CD14-positive monocyte (primary cell): ENCODE results near the gene POLG2. TPM values are rescaled to one million over a fixed set of nuclear protein-coding genes. Genes with fewer than 3 reads are reported as not detected.

Experiments
- DNase-seq, 3 donors: peaks; one replicate each; pipeline ENCODE4 v3.0.0-alpha.2; 2011 to 2022
- H2AFZ ChIP-seq: 2 replicates; pipeline ENCODE4 v1.6.0; 2012; ENCODE audit warnings: mild to moderate bottlenecking, low read depth, low read length, inconsistent platforms; ENCODE audit not compliant: insufficient read depth, poor library complexity, severe bottlenecking
- H3K27ac ChIP-seq, 2 donors: 1 replicate in 1 of 2; 2 replicates in 1 of 2; pipeline ENCODE4 v1.5.1; 2012 to 2013; ENCODE audit warnings: low read length in 2 of 2, control low read depth in 1 of 2, inconsistent platforms in 1 of 2, low read depth in 1 of 2, mild to moderate bottlenecking in 1 of 2
- H3K27me3 ChIP-seq, 2 donors: one replicate each; pipeline versions ENCODE4 v1.6.0 to v1.6.1; 2011 to 2013; ENCODE audit warnings: low read length in 2 of 2; ENCODE audit not compliant: control insufficient read depth in 2 of 2, insufficient read depth in 2 of 2
- H3K36me3 ChIP-seq, 2 donors: replicated peaks in 1 of 2; 1 replicate in 1 of 2; 2 replicates in 1 of 2; pipeline versions ENCODE4 v1.5.1 to v1.6.1; 2012 to 2013; ENCODE audit warnings: low read length in 2 of 2, control low read depth in 1 of 2, inconsistent platforms in 1 of 2, mild to moderate bottlenecking in 1 of 2; ENCODE audit not compliant: insufficient read depth in 2 of 2, control insufficient read depth in 1 of 2
- H3K4me1 ChIP-seq, 2 donors: 1 replicate in 1 of 2; 2 replicates in 1 of 2; pipeline versions ENCODE4 v1.5.1 to v1.6.1; 2012 to 2013; ENCODE audit warnings: low read length in 2 of 2, control low read depth in 1 of 2, inconsistent platforms in 1 of 2, mild to moderate bottlenecking in 1 of 2, moderate library complexity in 1 of 2; ENCODE audit not compliant: insufficient read depth in 2 of 2, control insufficient read depth in 1 of 2
- H3K4me2 ChIP-seq: replicated peaks from 2 replicates; pipeline ENCODE3; 2012; ENCODE audit warnings: low read length, moderate library complexity, mild to moderate bottlenecking; ENCODE audit not compliant: poor library complexity, severe bottlenecking; ENCODE audit errors: extremely low read depth
- H3K4me3 ChIP-seq, 3 experiments: fragments of 200-600 bp in 1 of 3; sonication (generic) in 1 of 3; replicated peaks in 1 of 3; 1 replicate in 2 of 3; 2 replicates in 1 of 3; pipeline ENCODE4 v1.5.1; 2011 to 2013; ENCODE audit warnings: low read length in 3 of 3, mild to moderate bottlenecking in 3 of 3, control low read depth in 2 of 3, low read depth in 2 of 3, inconsistent platforms in 1 of 3, moderate library complexity in 1 of 3
- H3K79me2 ChIP-seq: 2 replicates; pipeline ENCODE4 v1.6.0; 2012; ENCODE audit warnings: mild to moderate bottlenecking, control low read depth, inconsistent platforms, low read length, moderate library complexity; ENCODE audit not compliant: insufficient read depth
- H3K9ac ChIP-seq: 2 replicates; pipeline ENCODE4 v1.6.0; 2017; ENCODE audit warnings: low read length, mild to moderate bottlenecking; ENCODE audit not compliant: insufficient read depth, poor library complexity, severe bottlenecking
- H3K9me3 ChIP-seq, 2 donors: replicated peaks in 1 of 2; 1 replicate in 1 of 2; 2 replicates in 1 of 2; pipeline versions ENCODE4 v1.5.1 to v1.6.1; 2012 to 2013; ENCODE audit warnings: low read length in 2 of 2, control low read depth in 1 of 2; ENCODE audit not compliant: control insufficient read depth in 1 of 2, insufficient read depth in 1 of 2
- H4K20me1 ChIP-seq: 2 replicates; pipeline ENCODE4 v1.6.0; 2012; ENCODE audit warnings: mild to moderate bottlenecking, low read length, control low read depth, moderate library complexity; ENCODE audit not compliant: insufficient read depth
- H3K27ac Mint-ChIP-seq, 7 donors: one replicate each; pipeline ENCODE4 v1.8.0; 2020; ENCODE audit warnings: mild to moderate bottlenecking in 7 of 7, mixed read lengths in 7 of 7, moderate library complexity in 6 of 7, inconsistent platforms in 2 of 7
- H3K27me3 Mint-ChIP-seq, 3 donors: one replicate each; pipeline ENCODE4 v1.8.0; 2021 to 2022; ENCODE audit warnings: low read depth in 3 of 3, mild to moderate bottlenecking in 3 of 3, mixed read lengths in 3 of 3, moderate library complexity in 3 of 3, inconsistent platforms in 1 of 3
- H3K36me3 Mint-ChIP-seq, 2 donors: one replicate each; pipeline ENCODE4 v1.8.0; 2020; ENCODE audit warnings: mixed read lengths in 2 of 2, inconsistent platforms in 1 of 2, mild to moderate bottlenecking in 1 of 2
- H3K4me1 Mint-ChIP-seq: one replicate; pipeline ENCODE4 v1.8.0; 2020; ENCODE audit warnings: mild to moderate bottlenecking, mixed read lengths
- H3K4me3 Mint-ChIP-seq, 2 donors: one replicate each; pipeline ENCODE4 v1.8.0; 2020; ENCODE audit warnings: mild to moderate bottlenecking in 2 of 2, mixed read lengths in 2 of 2, moderate library complexity in 1 of 2
- H3K9me3 Mint-ChIP-seq, 7 donors: one replicate each; pipeline ENCODE4 v1.8.0; 2020 to 2022; ENCODE audit warnings: mixed read lengths in 7 of 7, mild to moderate bottlenecking in 6 of 7, moderate library complexity in 6 of 7, inconsistent platforms in 2 of 7
- WGBS: methylation state at CpG from one replicate; pipeline ENCODE4 v1.1.5; 2013; ENCODE audit warnings: missing lambda C conversion rate; ENCODE audit not compliant: insufficient coverage; 5-methylcytosine and 5-hydroxymethylcytosine counted together
- intact Hi-C, 2 donors: fragments of 100-400 bp; cut with micrococcal nuclease; formaldehyde crosslinking; loops; one replicate each; pipeline versions ENCODE4 v1.15.0 to v1.15.1; 2023
- polyA plus RNA-seq, 3 donors: library from polyadenylated mRNA; depleted of rRNA in 1 of 3; unstranded in 2 of 3; stranded (reverse) in 1 of 3; fragments of 300-500 nt in 2 of 3; fragments of >200 nt in 1 of 3; fragmentation: Illumina TruSeq in 2 of 3; gene quantifications; 1 replicate in 2 of 3; 2 replicates in 1 of 3; pipeline ENCODE4 v1.2.3, GENCODE V29; 2012 to 2021
- TF ChIP-seq, protein P1 (sequence below): fragments of 200-600 bp; IDR thresholded peaks from one replicate; pipeline ENCODE4 v1.8.0; 2022; ENCODE audit warnings: antibody characterized with exemption, mild to moderate bottlenecking

Gene POLG2
- polyA plus RNA-seq, 3 donors = 0.85 to 15.8 (median 1.7) TPM

DNA sequence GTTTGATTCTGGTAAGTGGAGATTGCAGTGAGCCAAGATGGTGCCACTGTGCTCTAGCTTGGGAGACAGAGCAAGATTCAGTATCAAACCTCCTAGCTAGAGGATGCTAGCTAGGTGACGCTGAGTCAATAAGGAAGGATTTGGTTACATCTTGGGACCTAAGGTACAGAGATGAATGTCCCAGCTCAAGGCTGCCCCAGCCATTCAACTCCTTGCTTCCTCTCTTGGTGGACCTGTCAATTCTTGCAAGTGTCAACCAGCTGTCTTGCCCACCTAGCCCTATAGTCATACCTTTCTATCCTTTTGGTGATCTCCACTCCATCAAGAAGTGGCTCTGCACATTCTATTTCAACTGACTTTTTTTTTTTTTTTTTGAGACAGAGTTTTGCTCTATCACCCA lies 49.3 kb downstream of the POLG2 start:
- peak overlapping the region; percentile 87 to 100 (median 94) for H3K27ac Mint-ChIP-seq
- H3K36me3 ChIP-seq = peaks cover 1 to 2% of the 10 kb centered on the region in 2 donors
- H3K79me2 ChIP-seq = peaks cover 30% of the 10 kb centered on the region
- no peaks in the 10 kb centered on the region for H3K27me3 ChIP-seq
- H3K9ac ChIP-seq = no peak overlapping the region
- peak overlapping the region in 1 of 3 experiments; percentile 50 for H3K4me3 ChIP-seq
- peaks cover 11% of the 10 kb centered on the region in 2 donors for H3K36me3 Mint-ChIP-seq
- intact Hi-C loops = no loop called here
- no peaks in the 10 kb centered on the region for H3K9me3 ChIP-seq
- H3K9me3 Mint-ChIP-seq = peaks cover 0 to 2% (median 0%) of the 10 kb centered on the region in 7 donors
- peaks cover 0 to 4% (median 2%) of the 10 kb centered on the region in 3 donors for H3K27me3 Mint-ChIP-seq
- H3K4me2 ChIP-seq = no peak overlapping the region
- H3K4me1 ChIP-seq = peaks cover 73 to 82% of the 10 kb centered on the region in 2 donors
- no peak overlapping the region for H3K4me3 Mint-ChIP-seq
- peaks cover 66% of the 10 kb centered on the region for H3K4me1 Mint-ChIP-seq
- TF ChIP-seq, protein P1, sequence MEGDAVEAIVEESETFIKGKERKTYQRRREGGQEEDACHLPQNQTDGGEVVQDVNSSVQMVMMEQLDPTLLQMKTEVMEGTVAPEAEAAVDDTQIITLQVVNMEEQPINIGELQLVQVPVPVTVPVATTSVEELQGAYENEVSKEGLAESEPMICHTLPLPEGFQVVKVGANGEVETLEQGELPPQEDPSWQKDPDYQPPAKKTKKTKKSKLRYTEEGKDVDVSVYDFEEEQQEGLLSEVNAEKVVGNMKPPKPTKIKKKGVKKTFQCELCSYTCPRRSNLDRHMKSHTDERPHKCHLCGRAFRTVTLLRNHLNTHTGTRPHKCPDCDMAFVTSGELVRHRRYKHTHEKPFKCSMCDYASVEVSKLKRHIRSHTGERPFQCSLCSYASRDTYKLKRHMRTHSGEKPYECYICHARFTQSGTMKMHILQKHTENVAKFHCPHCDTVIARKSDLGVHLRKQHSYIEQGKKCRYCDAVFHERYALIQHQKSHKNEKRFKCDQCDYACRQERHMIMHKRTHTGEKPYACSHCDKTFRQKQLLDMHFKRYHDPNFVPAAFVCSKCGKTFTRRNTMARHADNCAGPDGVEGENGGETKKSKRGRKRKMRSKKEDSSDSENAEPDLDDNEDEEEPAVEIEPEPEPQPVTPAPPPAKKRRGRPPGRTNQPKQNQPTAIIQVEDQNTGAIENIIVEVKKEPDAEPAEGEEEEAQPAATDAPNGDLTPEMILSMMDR = no peak
- no peak for DNase-seq
- peak overlapping the region; percentile 10 for H2AFZ ChIP-seq
- no peaks in the 10 kb centered on the region for H4K20me1 ChIP-seq
- WGBS = no CpG with 5 or more reads among the region's 1 CpG
- peak overlapping the region in 1 of 2 donors; percentile 21 for H3K27ac ChIP-seq

DNA sequence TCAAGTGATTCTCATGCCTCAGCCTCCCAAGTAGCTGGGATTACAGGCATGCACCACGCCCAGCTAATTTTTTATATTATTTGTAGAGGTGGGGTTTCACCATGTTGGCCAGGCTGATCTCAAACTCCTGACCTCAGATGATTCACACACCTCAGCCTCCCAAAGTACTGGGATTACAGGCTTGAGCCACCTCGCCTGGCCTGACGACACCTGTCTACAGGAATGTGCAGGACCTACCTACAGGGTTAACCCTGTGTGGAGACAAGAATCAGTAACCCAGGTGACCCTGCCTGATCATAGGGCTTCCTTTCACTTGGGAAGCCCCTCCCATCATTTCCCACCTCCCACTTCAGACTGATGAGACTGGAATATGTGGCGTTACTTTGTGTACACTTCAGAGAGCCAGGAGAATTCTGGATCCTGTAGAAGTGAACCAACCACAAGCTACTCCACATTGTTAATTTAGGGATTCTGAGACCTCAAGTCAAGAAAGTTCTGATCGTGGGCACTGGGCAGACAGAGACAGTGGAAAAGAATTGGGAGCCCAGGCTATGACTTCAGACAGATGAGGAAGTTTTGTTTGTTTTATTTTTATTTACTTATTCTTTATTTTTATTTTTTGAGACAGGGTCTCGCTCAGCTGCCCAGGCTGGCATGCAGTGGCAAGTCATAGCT lies 53.6 kb downstream of the POLG2 start:
- 83% methylated on average over 2 of the region's 6 CpGs for WGBS
- no peak overlapping the region for H3K4me3 ChIP-seq
- peaks cover 53 to 66% of the 10 kb centered on the region in 2 donors for H3K4me1 ChIP-seq
- H3K79me2 ChIP-seq = peaks cover under 1% of the 10 kb centered on the region
- Mint-ChIP-seq H3K27ac (peak overlapping the region; percentile 94 to 99 (median 99)), H3K4me3 (no peak overlapping the region), H3K4me1 (peaks cover 57% of the 10 kb centered on the region), H3K9me3 (peaks cover 17 to 25% (median 22%) of the 10 kb centered on the region in 7 donors), H3K36me3 (peaks cover 10 to 11% of the 10 kb centered on the region in 2 donors), H3K27me3 (no peaks in the 10 kb centered on the region)
- H3K27me3 ChIP-seq = no peaks in the 10 kb centered on the region
- TF ChIP-seq, protein P1 = no peak
- H3K27ac ChIP-seq = peak overlapping the region; percentile 93 to 96
- peak overlapping the region; percentile 57 for H3K9ac ChIP-seq
- no peaks in the 10 kb centered on the region for H3K36me3 ChIP-seq
- peak overlapping the region; percentile 53 for H3K4me2 ChIP-seq
- no peak overlapping the region for H2AFZ ChIP-seq
- intact Hi-C loops = no loop called here
- peaks cover 16 to 20% of the 10 kb centered on the region in 2 donors for H3K9me3 ChIP-seq
- peak in 1 of 3 donors; percentile 29 for DNase-seq
- no peaks in the 10 kb centered on the region for H4K20me1 ChIP-seq
